OCI-LY1 (cell line): Measurements from ENCODE around the gene FERMT2.

ENCODE experiments used
- H2AFZ ChIP-seq: fragments of 200-600 bp; sonication (generic), shearing (Covaris generic); 2 replicates; pipeline ENCODE4 v1.6.0; 2014; ENCODE audit warnings: antibody characterized with exemption, mild to moderate bottlenecking, low read length
- H3F3A ChIP-seq: fragments of 200-600 bp; sonication (generic), shearing (Covaris generic); 2 replicates; pipeline ENCODE4 v1.6.0; 2014; ENCODE audit warnings: mild to moderate bottlenecking, antibody characterized with exemption, low read length, moderate library complexity; ENCODE audit not compliant: insufficient read depth
- H3K27ac ChIP-seq: fragments of 200-600 bp; sonication (generic); 2 replicates; pipeline ENCODE4 v1.5.1; 2014; ENCODE audit warnings: low read length, mixed run types, mild to moderate bottlenecking, low read depth; ENCODE audit not compliant: poor library complexity, severe bottlenecking
- H3K27me3 ChIP-seq: fragments of 200-600 bp; sonication (generic); 2 replicates; pipeline ENCODE4 v1.6.0; 2014; ENCODE audit warnings: antibody characterized with exemption, mild to moderate bottlenecking, low read length, moderate library complexity; ENCODE audit not compliant: insufficient read depth
- H3K36me3 ChIP-seq: fragments of 200-600 bp; sonication (generic); 2 replicates; pipeline ENCODE4 v1.6.1; 2014; ENCODE audit warnings: mild to moderate bottlenecking, antibody characterized with exemption, low read length, moderate library complexity, mixed read lengths; ENCODE audit not compliant: insufficient read depth
- H3K4me1 ChIP-seq: fragments of 200-600 bp; sonication (generic); 2 replicates; pipeline ENCODE4 v1.5.1; 2014; ENCODE audit warnings: mild to moderate bottlenecking, low read length, moderate library complexity; ENCODE audit not compliant: insufficient read depth, severe bottlenecking
- H3K4me2 ChIP-seq: fragments of 200-600 bp; sonication (generic), shearing (Covaris generic); 2 replicates; pipeline ENCODE4 v1.6.1; 2014; ENCODE audit warnings: low read length
- H3K4me3 ChIP-seq: fragments of 200-600 bp; sonication (generic); 2 replicates; pipeline ENCODE4 v1.5.1; 2014; ENCODE audit warnings: low read length, low read depth, mild to moderate bottlenecking, mixed read lengths; ENCODE audit not compliant: poor library complexity, severe bottlenecking
- H3K79me2 ChIP-seq: fragments of 200-600 bp; shearing (Covaris generic); 2 replicates; pipeline ENCODE4 v1.6.1; 2016; ENCODE audit warnings: mixed run types, low read length, mixed read lengths; ENCODE audit not compliant: insufficient read depth
- H3K9ac ChIP-seq: fragments of 200-600 bp; sonication (generic), shearing (Covaris generic); 2 replicates; pipeline ENCODE4 v1.6.1; 2014; ENCODE audit warnings: mild to moderate bottlenecking, low read length, mixed read lengths
- H3K9me2 ChIP-seq: fragments of 200-600 bp; sonication (generic), shearing (Covaris generic); 2 replicates; pipeline ENCODE4 v1.6.1; 2014; ENCODE audit warnings: low read depth, mild to moderate bottlenecking, low read length, mixed read lengths
- H3K9me3 ChIP-seq: fragments of 200-600 bp; shearing (Covaris generic); 2 replicates; pipeline ENCODE4 v1.6.1; 2014; ENCODE audit warnings: low read length, mixed read lengths
- H4K20me1 ChIP-seq: fragments of 200-600 bp; sonication (generic), shearing (Covaris generic); 2 replicates; pipeline ENCODE4 v1.6.0; 2016; ENCODE audit warnings: mild to moderate bottlenecking, low read length; ENCODE audit not compliant: insufficient read depth
- CTCF ChIP-seq: fragments of 200-600 bp; sonication (generic), shearing (Covaris generic); IDR thresholded peaks from 2 replicates; pipeline ENCODE4 v1.5.1; 2017; ENCODE audit warnings: mild to moderate bottlenecking, antibody characterized with exemption, low read length, moderate library complexity, mixed read lengths
- EZH2 ChIP-seq: fragments of 200-600 bp; sonication (generic), shearing (Covaris generic); IDR thresholded peaks from 2 replicates; pipeline ENCODE4 v1.8.0; 2017; ENCODE audit warnings: borderline replicate concordance, mixed run types, mild to moderate bottlenecking, antibody characterized with exemption, low read length, moderate library complexity, mixed read lengths

FERMT2 gene

DNA sequence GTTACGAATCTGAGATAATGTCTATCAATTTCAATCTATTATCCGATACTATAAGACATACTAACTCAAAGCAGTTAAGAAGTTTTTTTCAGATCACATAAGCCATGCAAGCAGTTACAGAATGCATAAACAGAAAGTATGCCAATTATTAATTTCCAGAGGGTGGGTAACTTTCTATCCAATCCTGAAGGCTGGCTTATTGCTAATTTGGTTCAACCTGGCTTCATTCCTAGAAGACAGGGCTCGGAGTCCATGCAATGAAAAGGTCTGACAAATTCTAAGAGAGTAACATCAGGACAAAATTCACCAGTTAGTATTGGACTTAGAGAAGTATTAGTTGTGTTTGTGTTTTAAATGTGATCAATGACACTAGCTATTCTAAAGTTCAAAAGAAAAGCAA, 15.0 kb downstream of the FERMT2 start:
- H3F3A ChIP-seq = no peaks in the 10 kb centered on the region
- no peaks in the 10 kb centered on the region for H3K4me1 ChIP-seq
- H3K4me3 ChIP-seq = no peak overlapping the region
- H4K20me1 ChIP-seq = no peaks in the 10 kb centered on the region
- no peak overlapping the region for H3K4me2 ChIP-seq
- no peak overlapping the region for H3K9ac ChIP-seq
- H3K9me2 ChIP-seq = no peaks in the 10 kb centered on the region
- H3K27ac ChIP-seq = no peak overlapping the region
- H3K9me3 ChIP-seq = no peaks in the 10 kb centered on the region
- no peaks in the 10 kb centered on the region for H3K36me3 ChIP-seq
- H3K79me2 ChIP-seq = no peaks in the 10 kb centered on the region
- no peak overlapping the region for H2AFZ ChIP-seq
- no peak for TF ChIP-seq CTCF
- TF ChIP-seq EZH2 = no peak
- no peaks in the 10 kb centered on the region for H3K27me3 ChIP-seq

DNA sequence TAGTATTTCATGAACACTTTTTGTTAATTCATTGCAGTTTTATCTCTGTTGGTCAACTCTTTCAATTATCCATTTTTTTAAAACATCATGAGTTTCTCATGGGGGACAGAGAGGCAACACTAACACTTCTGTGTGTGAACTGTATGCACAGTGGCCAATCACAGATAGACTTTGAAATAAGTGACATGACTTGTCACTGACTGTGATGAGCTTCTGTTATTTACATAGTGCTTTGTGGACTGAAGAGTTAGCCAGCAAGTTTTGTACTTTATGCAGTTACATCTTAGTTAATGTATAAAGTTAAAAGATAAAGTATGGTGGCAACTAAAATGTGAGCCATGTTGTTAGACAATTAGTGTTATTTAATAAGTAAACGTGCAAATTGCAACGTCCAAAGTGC, 16.1 kb downstream of the FERMT2 start:
- TF ChIP-seq CTCF = no peak
- no peak for TF ChIP-seq EZH2
- Histone ChIP-seq H3K27me3 (no peaks in the 10 kb centered on the region), H3K36me3 (no peaks in the 10 kb centered on the region), H3K4me2 (no peak overlapping the region), H3K9me3 (no peaks in the 10 kb centered on the region), H3K27ac (no peak overlapping the region), H4K20me1 (no peaks in the 10 kb centered on the region), H2AFZ (no peak overlapping the region), H3K4me1 (no peaks in the 10 kb centered on the region), H3F3A (no peaks in the 10 kb centered on the region), H3K9ac (no peak overlapping the region), H3K4me3 (no peak overlapping the region), H3K9me2 (no peaks in the 10 kb centered on the region), H3K79me2 (no peaks in the 10 kb centered on the region)

DNA sequence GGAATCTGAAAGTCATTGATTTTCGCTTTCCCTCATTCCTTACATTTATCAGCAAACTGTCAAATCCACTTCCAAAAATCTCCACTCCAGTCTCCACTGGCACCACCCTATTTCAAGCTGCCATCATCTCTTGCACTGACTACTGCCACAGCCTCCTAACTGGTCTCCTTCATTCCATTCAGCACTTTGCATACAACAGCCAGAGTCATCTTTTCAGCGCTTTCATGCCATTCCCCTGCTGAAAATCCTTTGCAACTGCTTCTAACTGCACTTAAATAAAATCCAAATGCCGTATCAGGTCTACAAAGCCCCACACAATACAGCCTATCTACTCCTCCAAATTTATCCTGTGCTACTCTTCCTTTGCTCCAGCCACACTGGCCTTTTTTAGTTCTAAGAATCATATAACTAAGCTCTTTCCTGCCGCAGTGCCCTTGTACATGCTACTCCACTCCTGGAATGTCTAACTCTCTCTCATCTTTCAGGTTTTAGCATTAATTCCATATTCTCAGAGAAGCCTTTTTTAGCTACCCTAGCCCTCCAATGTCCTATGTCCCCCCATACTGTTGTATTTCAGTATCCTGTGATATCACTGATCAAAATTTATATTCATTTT, 21.6 kb downstream of the FERMT2 start:
- H3F3A ChIP-seq = no peaks in the 10 kb centered on the region
- H3K4me1 ChIP-seq = no peaks in the 10 kb centered on the region
- H3K79me2 ChIP-seq = no peaks in the 10 kb centered on the region

More for the DNA sequence above, 21.6 kb downstream of the FERMT2 start:
- Histone ChIP-seq H3K27ac (no peak overlapping the region), H3K9me3 (no peaks in the 10 kb centered on the region), H3K9me2 (no peaks in the 10 kb centered on the region), H3K27me3 (no peaks in the 10 kb centered on the region), H4K20me1 (no peaks in the 10 kb centered on the region), H3K4me3 (no peak overlapping the region), H3K4me2 (no peak overlapping the region), H3K9ac (no peak overlapping the region), H3K36me3 (no peaks in the 10 kb centered on the region), H2AFZ (no peak overlapping the region)
- TF ChIP-seq CTCF = no peak
- no peak for TF ChIP-seq EZH2
